Measurements from ENCODE around the gene NLGN1. TPM values are rescaled to one million over a fixed set of nuclear protein-coding genes. Genes with fewer than 3 reads are reported as not detected.

Gene NLGN1
- total RNA-seq, 1 donor from 2014 or later: 34.8 TPM

- H3K27ac Mint-ChIP-seq: no peak overlapping the region
- Histone ChIP-seq H3K9me3 (ENCODE audit: low read depth) (no peaks in the 10 kb centered on the region), H3K4me3 (no peak overlapping the region), H3K36me3 (no peaks in the 10 kb centered on the region), H3K9ac (no peak overlapping the region), H3K27me3 (no peaks in the 10 kb centered on the region), H3F3A (ENCODE audit: low read depth) (peaks cover 16% of the 10 kb centered on the region), H3K4me2 (no peak overlapping the region), H3K79me2 (ENCODE audit: low read depth) (no peaks in the 10 kb centered on the region), H3K27ac (no peak overlapping the region), H3K4me1 (no peaks in the 10 kb centered on the region), H4K20me1 (ENCODE audit: low read depth) (no peaks in the 10 kb centered on the region), H2AFZ (replicated peaks) (no peak overlapping the region)
- peaks cover 7% of the 10 kb centered on the region for H3K4me1 Mint-ChIP-seq
- TF ChIP-seq CTCF (IDR thresholded peaks at IDR 0.05) (no peak), EZH2 (IDR thresholded peaks at IDR 0.05) (no peak), EZH2phosphoT487 (IDR thresholded peaks at IDR 0.05) (no peak)
- H3K9me3 Mint-ChIP-seq: no peaks in the 10 kb centered on the region
- no peak for DNase-seq (ENCODE audit: low spot score)
- H3K4me3 Mint-ChIP-seq: no peak overlapping the region
- H3K27me3 Mint-ChIP-seq (ENCODE audit: insufficient read depth, low read depth): peaks cover 5% of the 10 kb centered on the region
- no peaks in the 10 kb centered on the region for H3K36me3 Mint-ChIP-seq
Measured at GRCh38 chr3:174233511-174233910, 836.0 kb downstream of the NLGN1 start.

GRCh38 chr3:174242311-174243041, 844.9 kb downstream of the NLGN1 start:
- no peaks in the 10 kb centered on the region for H3K9me3 Mint-ChIP-seq
- no peak overlapping the region for H3K4me2 ChIP-seq
- peaks cover 2% of the 10 kb centered on the region for H3K36me3 Mint-ChIP-seq
- no peak overlapping the region for H2AFZ ChIP-seq (replicated peaks)
- H3K36me3 ChIP-seq: no peaks in the 10 kb centered on the region
- H3K4me3 ChIP-seq: no peak overlapping the region
- peaks cover 5% of the 10 kb centered on the region for H3K27me3 Mint-ChIP-seq (ENCODE audit: insufficient read depth, low read depth)
- no peak overlapping the region for H3K27ac ChIP-seq
- H3K4me1 ChIP-seq: no peaks in the 10 kb centered on the region
- peaks cover 14% of the 10 kb centered on the region for H3K4me1 Mint-ChIP-seq
- TF ChIP-seq EZH2 (IDR thresholded peaks at IDR 0.05) (no peak), EZH2phosphoT487 (IDR thresholded peaks at IDR 0.05) (no peak), CTCF (IDR thresholded peaks at IDR 0.05) (no peak)
- H3K9me3 ChIP-seq (ENCODE audit: low read depth): no peaks in the 10 kb centered on the region
- H3K4me3 Mint-ChIP-seq: no peak overlapping the region
- DNase-seq (ENCODE audit: low spot score): no peak
- no peaks in the 10 kb centered on the region for H3K79me2 ChIP-seq (ENCODE audit: low read depth)
- H3K27ac Mint-ChIP-seq: peak overlapping the region; percentile 52
- no peaks in the 10 kb centered on the region for H3F3A ChIP-seq (ENCODE audit: low read depth)
- no peaks in the 10 kb centered on the region for H4K20me1 ChIP-seq (ENCODE audit: low read depth)
- no peaks in the 10 kb centered on the region for H3K27me3 ChIP-seq
- no peak overlapping the region for H3K9ac ChIP-seq

- H3K4me3 Mint-ChIP-seq: no peak overlapping the region
Measured at GRCh38 chr3:174243171-174243570, 845.6 kb downstream of the NLGN1 start.

More at GRCh38 chr3:174243171-174243570, 845.6 kb downstream of the NLGN1 start:
- no peak overlapping the region for H2AFZ ChIP-seq (replicated peaks)
- Mint-ChIP-seq H3K9me3 (no peaks in the 10 kb centered on the region), H3K27me3 (ENCODE audit: insufficient read depth, low read depth) (peaks cover 2% of the 10 kb centered on the region), H3K36me3 (peaks cover 2% of the 10 kb centered on the region), H3K4me1 (peaks cover 21% of the 10 kb centered on the region), H3K27ac (no peak overlapping the region)
- H3K9ac ChIP-seq: no peak overlapping the region
- no peak for DNase-seq (ENCODE audit: low spot score)
- no peak overlapping the region for H3K4me2 ChIP-seq
- no peaks in the 10 kb centered on the region for H4K20me1 ChIP-seq (ENCODE audit: low read depth)
- no peaks in the 10 kb centered on the region for H3K36me3 ChIP-seq
- H3K9me3 ChIP-seq (ENCODE audit: low read depth): no peaks in the 10 kb centered on the region
- no peak overlapping the region for H3K4me3 ChIP-seq
- H3K27me3 ChIP-seq: no peaks in the 10 kb centered on the region
- H3K4me1 ChIP-seq: no peaks in the 10 kb centered on the region
- H3K79me2 ChIP-seq (ENCODE audit: low read depth): no peaks in the 10 kb centered on the region
- TF ChIP-seq CTCF (IDR thresholded peaks at IDR 0.05) (no peak), EZH2phosphoT487 (IDR thresholded peaks at IDR 0.05) (no peak), EZH2 (IDR thresholded peaks at IDR 0.05) (no peak)
- H3K27ac ChIP-seq: no peak overlapping the region
- no peaks in the 10 kb centered on the region for H3F3A ChIP-seq (ENCODE audit: low read depth)
